Neural cell (in vitro differentiated cells): ENCODE results near the gene SOS1. TPM values are rescaled to one million over a fixed set of nuclear protein-coding genes. Genes with fewer than 3 reads are reported as not detected.

Source experiments
- H2AFZ ChIP-seq: fragments of 200-600, 300-800 bp; sonication (generic), shearing (Covaris generic); 2 replicates; pipeline ENCODE4 v1.6.0; 2014; ENCODE audit warnings: low read depth, mild to moderate bottlenecking, antibody characterized with exemption, low read length, moderate library complexity
- H3F3A ChIP-seq: fragments of 200-600 bp; shearing (Covaris generic); 2 replicates; pipeline ENCODE4 v1.6.1; 2016; ENCODE audit warnings: mild to moderate bottlenecking, moderate library complexity, mixed read lengths, antibody characterized with exemption, low read length; ENCODE audit not compliant: insufficient read depth, poor library complexity, severe bottlenecking
- H3K27ac ChIP-seq: fragments of 200-600, 300-800 bp; sonication (generic), shearing (Covaris generic); 2 replicates; pipeline ENCODE4 v1.5.1; 2014; ENCODE audit warnings: mild to moderate bottlenecking, low read length, moderate library complexity
- H3K27me3 ChIP-seq: fragments of 300-800, 200-600 bp; sonication (generic), shearing (Covaris generic); 2 replicates; pipeline ENCODE4 v1.6.0; 2014; ENCODE audit warnings: mild to moderate bottlenecking, low read depth, low read length, moderate library complexity; ENCODE audit not compliant: insufficient read depth
- H3K36me3 ChIP-seq: fragments of 300-800, 200-600 bp; sonication (generic), shearing (Covaris generic); 2 replicates; pipeline ENCODE4 v1.5.1; 2014; ENCODE audit warnings: mild to moderate bottlenecking, antibody characterized with exemption, low read length, moderate library complexity; ENCODE audit not compliant: insufficient read depth
- H3K4me2 ChIP-seq: fragments of 300-800, 200-600 bp; sonication (generic), shearing (Covaris generic); 2 replicates; pipeline ENCODE4 v1.6.0; 2014; ENCODE audit warnings: mild to moderate bottlenecking, low read length
- H3K4me3 ChIP-seq: fragments of 300-800, 200-600 bp; sonication (generic), shearing (Covaris generic); 2 replicates; pipeline ENCODE4 v1.5.1; 2014; ENCODE audit warnings: mild to moderate bottlenecking, low read length, moderate library complexity
- H3K79me2 ChIP-seq: fragments of 200-600 bp; shearing (Covaris generic); replicated peaks from 2 replicates; pipeline ENCODE4 v1.6.0; 2014; ENCODE audit warnings: mild to moderate bottlenecking, low read length, moderate library complexity; ENCODE audit not compliant: insufficient read depth
- H3K9ac ChIP-seq: fragments of 300-800, 200-600 bp; sonication (generic), shearing (Covaris generic); 2 replicates; pipeline ENCODE4 v1.6.1; 2016; ENCODE audit warnings: mild to moderate bottlenecking, low read length, mixed read lengths
- H3K9me2 ChIP-seq: fragments of 200-600 bp; shearing (Covaris generic); 2 replicates; pipeline ENCODE4 v1.6.1; 2016; ENCODE audit warnings: mild to moderate bottlenecking, low read length, mixed read lengths; ENCODE audit not compliant: insufficient read depth
- H3K9me3 ChIP-seq: fragments of 200-600, 300-800 bp; sonication (generic), shearing (Covaris generic); 2 replicates; pipeline ENCODE4 v1.6.1; 2016; ENCODE audit warnings: mild to moderate bottlenecking, mixed run types, low read length, moderate library complexity, mixed read lengths
- H4K20me1 ChIP-seq: fragments of 200-600 bp; shearing (Covaris generic); 2 replicates; pipeline ENCODE4 v1.6.1; 2016; ENCODE audit warnings: mild to moderate bottlenecking, mixed run types; ENCODE audit not compliant: insufficient read depth
- EP300 ChIP-seq: fragments of 450-650 bp; conservative IDR thresholded peaks from 2 replicates; pipeline ENCODE4 v1.6.1; 2014; ENCODE audit warnings: antibody characterized with exemption, mild to moderate bottlenecking, moderate library complexity; ENCODE audit not compliant: poor library complexity, severe bottlenecking
- EZH2 ChIP-seq: fragments of 200-600, 300-800 bp; shearing (Covaris generic), sonication (generic); IDR thresholded peaks from 2 replicates; pipeline ENCODE4 v1.6.1; 2014; ENCODE audit warnings: antibody characterized with exemption, low read length, borderline replicate concordance, mild to moderate bottlenecking; ENCODE audit not compliant: insufficient read depth, poor library complexity, severe bottlenecking
- MXI1 ChIP-seq: fragments of 450-650 bp; conservative IDR thresholded peaks from 2 replicates; pipeline ENCODE4 v1.6.1; 2014; ENCODE audit warnings: antibody characterized with exemption, mild to moderate bottlenecking; ENCODE audit not compliant: poor library complexity, severe bottlenecking
- POLR2AphosphoS5 ChIP-seq: IDR thresholded peaks from 2 replicates; pipeline ENCODE4 v1.6.1; 2012
- RAD21 ChIP-seq: fragments of 450-650 bp; conservative IDR thresholded peaks from 2 replicates; pipeline ENCODE4 v1.6.1; 2014; ENCODE audit warnings: antibody characterized with exemption, mild to moderate bottlenecking, moderate library complexity
- REST ChIP-seq: IDR thresholded peaks from 2 replicates; pipeline ENCODE4 v1.6.1; 2012; ENCODE audit warnings: borderline replicate concordance
- SMC3 ChIP-seq: fragments of 450-650 bp; conservative IDR thresholded peaks from 2 replicates; pipeline ENCODE4 v1.6.1; 2014; ENCODE audit warnings: antibody characterized with exemption, mild to moderate bottlenecking, moderate library complexity; ENCODE audit not compliant: poor library complexity
- TAF1 ChIP-seq: IDR thresholded peaks from 2 replicates; pipeline ENCODE4 v1.6.1; 2012; ENCODE audit warnings: low read depth
- polyA plus RNA-seq: library from polyadenylated mRNA; depleted of rRNA; stranded (reverse); fragments of >200 nt; gene quantifications from 2 replicates; pipeline ENCODE4 v1.2.3, GENCODE V29; 2014
- small RNA-seq, 3 experiments: library from RNA; depleted of rRNA; stranded (forward); fragments of <200 nt; gene quantifications; one replicate each; pipeline ENCODE3, GENCODE V24; 2012
- TF ChIP-seq, protein P1 (sequence below): fragments of 450-650 bp; IDR thresholded peaks from 2 replicates; pipeline ENCODE4 v1.5.1; 2014; ENCODE audit warnings: antibody characterized with exemption, mild to moderate bottlenecking, moderate library complexity; ENCODE audit not compliant: poor library complexity, severe bottlenecking

The SOS1 gene
- polyA plus RNA-seq, 1 donor from 2014 or later = 19.0 TPM

- no peak for TF ChIP-seq POLR2AphosphoS5
- no peak for TF ChIP-seq EZH2
- TF ChIP-seq SMC3 = no peak
- no peak for TF ChIP-seq RAD21
- no peak for TF ChIP-seq REST
- TF ChIP-seq EP300 = no peak
- TF ChIP-seq TAF1 = no peak
- TF ChIP-seq, protein P1, sequence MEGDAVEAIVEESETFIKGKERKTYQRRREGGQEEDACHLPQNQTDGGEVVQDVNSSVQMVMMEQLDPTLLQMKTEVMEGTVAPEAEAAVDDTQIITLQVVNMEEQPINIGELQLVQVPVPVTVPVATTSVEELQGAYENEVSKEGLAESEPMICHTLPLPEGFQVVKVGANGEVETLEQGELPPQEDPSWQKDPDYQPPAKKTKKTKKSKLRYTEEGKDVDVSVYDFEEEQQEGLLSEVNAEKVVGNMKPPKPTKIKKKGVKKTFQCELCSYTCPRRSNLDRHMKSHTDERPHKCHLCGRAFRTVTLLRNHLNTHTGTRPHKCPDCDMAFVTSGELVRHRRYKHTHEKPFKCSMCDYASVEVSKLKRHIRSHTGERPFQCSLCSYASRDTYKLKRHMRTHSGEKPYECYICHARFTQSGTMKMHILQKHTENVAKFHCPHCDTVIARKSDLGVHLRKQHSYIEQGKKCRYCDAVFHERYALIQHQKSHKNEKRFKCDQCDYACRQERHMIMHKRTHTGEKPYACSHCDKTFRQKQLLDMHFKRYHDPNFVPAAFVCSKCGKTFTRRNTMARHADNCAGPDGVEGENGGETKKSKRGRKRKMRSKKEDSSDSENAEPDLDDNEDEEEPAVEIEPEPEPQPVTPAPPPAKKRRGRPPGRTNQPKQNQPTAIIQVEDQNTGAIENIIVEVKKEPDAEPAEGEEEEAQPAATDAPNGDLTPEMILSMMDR = no peak
- TF ChIP-seq MXI1 = no peak
- Histone ChIP-seq H3K27me3 (no peaks in the 10 kb centered on the region), H3K9me2 (no peaks in the 10 kb centered on the region), H3K36me3 (no peaks in the 10 kb centered on the region), H3K9me3 (no peaks in the 10 kb centered on the region), H3F3A (no peaks in the 10 kb centered on the region), H3K4me3 (no peak overlapping the region), H3K9ac (no peak overlapping the region), H3K79me2 (no peaks in the 10 kb centered on the region), H2AFZ (no peak overlapping the region), H3K4me2 (no peak overlapping the region), H3K27ac (no peak overlapping the region), H4K20me1 (no peaks in the 10 kb centered on the region)
These were observed 188.3 kb downstream of the SOS1 start for GRCh38 chr2:38932586-38932985.

Small RNA genes within 50 kb of the gene (small RNA-seq; reads per million reads assigned to genes)
- gene HSPE1P13 = 0 reads per million in 3 experiments
- gene RF00019 = 0 to 1.2 (median 0) reads per million in 3 experiments
- gene RN7SL96P = 0 reads per million in 3 experiments
- 0 reads per million in 3 experiments for gene RNU6-198P

Other genes starting within 250 kb of the SOS1 start
- gene DHX57, start 245.1 kb downstream of the SOS1 start, polyA plus RNA-seq = 44.0 and 45.2 TPM in 2 replicates
- 114 and 116 TPM in 2 replicates for gene MORN2, start 245.1 kb downstream of the SOS1 start, polyA plus RNA-seq
- gene ARHGEF33, start 231.2 kb downstream of the SOS1 start, polyA plus RNA-seq = 1.5 and 2.5 TPM in 2 replicates
- not detected in 2 replicates for gene CDKL4, start 122.9 kb upstream of the SOS1 start, polyA plus RNA-seq